Measurements from ENCODE around the gene DDX42.
"Not testable (repeated sequence)": the region's sequence is repeated elsewhere in the genome, so short reads cannot be mapped to it uniquely, and the experiment has no call there.

The DDX42 gene

GRCh38 chr17:63780928-63781327 lies 7.0 kb downstream of the DDX42 start:
- DNase-seq (ENCODE audit: low read depth), result no peak

DNA sequence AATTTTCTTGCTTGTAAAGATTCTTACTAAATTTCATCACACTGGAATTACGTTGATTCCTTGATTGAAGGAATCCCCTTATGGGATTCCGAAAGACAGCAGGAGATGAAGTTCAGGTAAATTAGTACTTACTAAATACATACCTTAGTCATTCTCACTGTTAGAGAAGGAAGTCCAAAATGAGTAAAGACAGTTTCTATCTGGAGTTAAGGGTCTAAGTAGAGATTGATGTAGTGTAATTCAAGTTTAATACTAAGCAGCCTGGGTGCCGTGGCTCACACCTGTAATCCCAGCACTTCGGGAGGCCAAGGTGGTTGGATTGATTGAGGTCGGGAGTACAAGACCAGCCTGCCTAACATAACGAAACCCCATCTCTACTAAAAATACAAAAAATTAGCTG lies 9.6 kb downstream of the DDX42 start:
- DNase-seq (ENCODE audit: low read depth), result no peak

DNA sequence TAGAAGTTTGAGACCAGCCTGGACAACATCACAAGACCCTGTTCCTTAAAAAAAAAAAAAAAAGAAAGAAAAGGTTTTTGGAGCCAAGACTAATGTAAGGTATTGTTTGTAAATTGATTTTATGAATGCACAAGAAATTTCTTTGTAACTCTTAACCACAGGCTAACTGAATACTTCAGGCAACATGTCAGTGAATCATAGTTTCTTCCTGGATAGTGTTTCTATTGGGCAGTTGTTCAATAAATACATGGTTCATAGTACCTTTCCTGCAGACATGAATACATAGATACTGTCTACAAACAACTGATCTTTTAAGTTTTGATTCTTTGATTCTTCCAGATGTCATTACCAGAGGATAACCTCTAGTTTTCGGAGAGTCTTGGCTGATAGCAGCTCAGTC lies 11.6 kb downstream of the DDX42 start:
- DNase-seq (ENCODE audit: low read depth), result no peak

DNA sequence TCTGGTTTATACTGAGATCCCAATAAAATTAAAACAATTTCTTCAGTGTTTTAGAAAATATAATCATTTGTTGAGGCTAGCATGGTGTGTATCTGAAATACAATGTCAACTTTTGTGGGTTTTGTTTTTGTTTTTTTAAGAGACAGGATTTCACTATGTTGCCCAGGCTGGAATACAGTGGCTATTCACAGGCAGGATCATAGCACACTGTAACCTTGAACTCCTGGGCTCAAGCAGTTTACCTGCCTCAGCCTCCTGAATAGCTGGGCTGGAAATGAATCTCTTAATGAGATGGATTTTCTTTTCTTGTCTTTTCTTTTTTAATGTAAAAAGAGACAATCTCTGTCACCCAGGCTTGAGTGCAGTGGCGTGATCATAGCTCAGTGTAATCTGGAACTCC lies 12.1 kb downstream of the DDX42 start:
- no peak for DNase-seq (ENCODE audit: low read depth)

DNA sequence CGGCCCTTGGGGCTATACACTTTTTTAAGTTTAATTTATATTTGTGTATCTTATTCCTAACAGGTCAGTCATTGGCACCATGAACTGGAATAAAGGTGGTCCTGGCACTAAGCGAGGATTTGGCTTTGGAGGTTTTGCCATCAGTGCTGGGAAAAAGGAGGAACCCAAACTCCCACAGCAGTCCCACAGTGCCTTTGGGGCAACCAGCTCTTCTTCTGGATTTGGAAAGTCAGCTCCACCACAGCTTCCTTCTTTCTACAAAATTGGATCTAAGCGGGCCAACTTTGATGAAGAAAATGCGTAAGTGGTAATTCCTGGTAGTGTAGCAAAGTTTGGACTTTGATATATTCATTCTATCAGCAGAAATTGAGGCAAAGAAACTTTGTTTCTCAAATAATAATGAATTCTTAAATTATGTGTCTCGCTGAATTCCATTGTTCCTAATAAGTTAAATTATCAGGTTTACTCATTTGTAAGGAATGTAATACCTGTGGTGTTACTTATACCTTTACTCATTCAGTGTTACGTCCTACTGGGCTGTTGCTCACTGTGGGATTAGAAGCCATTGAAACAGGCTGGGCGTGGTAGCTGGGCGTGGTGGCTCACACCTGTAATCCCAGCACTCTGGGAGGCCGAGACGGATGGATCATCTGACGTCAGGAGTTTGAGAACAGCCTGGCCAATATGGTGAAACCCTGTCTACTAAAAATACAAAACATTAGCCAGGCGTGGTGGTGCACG lies 13.2 kb downstream of the DDX42 start:
- no peak for DNase-seq (ENCODE audit: low read depth)

GRCh38 chr17:63790057-63790456 lies 16.1 kb downstream of the DDX42 start:
- no peak for DNase-seq (ENCODE audit: low read depth)

GRCh38 chr17:63792055-63792729 lies 18.2 kb downstream of the DDX42 start:
- DNase-seq (ENCODE audit: low read depth), result no peak

- DNase-seq (ENCODE audit: low read depth), result not testable (repeated sequence)
These were observed 22.4 kb downstream of the DDX42 start for GRCh38 chr17:63796375-63796774.

DNA sequence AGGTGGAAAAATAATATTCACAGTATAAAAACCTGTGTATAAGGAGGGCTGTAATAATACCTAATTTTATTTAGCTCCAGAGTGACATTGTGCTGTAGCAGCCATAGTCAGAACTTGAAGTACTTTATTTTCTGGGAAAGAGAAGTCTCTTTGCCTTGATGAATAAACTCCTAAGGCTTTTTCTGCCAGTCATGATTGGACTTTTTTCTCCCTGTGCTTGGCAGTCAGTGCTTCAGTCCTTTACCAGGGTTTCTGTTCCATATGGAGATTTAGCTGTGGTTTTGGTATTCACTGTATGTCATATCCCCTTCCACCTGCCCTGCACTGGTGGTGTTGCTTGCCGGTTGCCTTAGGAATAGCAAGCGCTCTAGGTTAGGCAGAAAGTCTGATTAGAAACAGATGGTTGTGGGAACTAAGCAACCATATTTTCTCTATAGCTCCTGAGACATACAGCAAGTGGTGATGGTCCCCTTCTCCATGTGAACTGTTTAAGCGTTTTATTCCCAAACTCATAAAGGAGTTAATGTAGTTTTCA lies 24.7 kb downstream of the DDX42 start:
- no peak for DNase-seq (ENCODE audit: low read depth)

GRCh38 chr17:63800783-63801182 lies 26.8 kb downstream of the DDX42 start:
- DNase-seq (ENCODE audit: low read depth), result no peak

GRCh38 chr17:63804328-63804727 lies 30.4 kb downstream of the DDX42 start:
- DNase-seq (ENCODE audit: low read depth), result no peak

- no peak for DNase-seq (ENCODE audit: low read depth)
These were observed 31.6 kb downstream of the DDX42 start for GRCh38 chr17:63805591-63805990.

DNA sequence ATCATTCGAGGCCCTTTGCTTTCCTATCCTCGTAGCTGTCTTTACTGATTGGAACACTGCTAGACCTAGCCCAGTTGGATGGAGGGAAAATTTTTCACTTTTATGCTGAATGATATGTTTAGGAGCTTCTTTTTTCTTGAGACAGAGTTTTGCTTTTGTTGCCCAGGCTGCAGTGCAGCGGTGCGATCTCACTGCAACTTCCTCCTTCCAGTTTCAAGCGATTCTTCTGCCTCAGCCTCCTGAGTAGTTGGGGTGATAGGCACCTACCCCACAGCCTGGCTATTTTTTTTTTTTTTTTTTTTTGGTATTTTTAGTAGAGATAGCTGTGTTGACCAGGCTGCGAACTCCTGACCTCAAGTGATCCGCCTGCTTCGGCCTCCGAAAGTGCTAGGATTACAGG lies 36.0 kb downstream of the DDX42 start:
- no peak for DNase-seq (ENCODE audit: low read depth)

DNA sequence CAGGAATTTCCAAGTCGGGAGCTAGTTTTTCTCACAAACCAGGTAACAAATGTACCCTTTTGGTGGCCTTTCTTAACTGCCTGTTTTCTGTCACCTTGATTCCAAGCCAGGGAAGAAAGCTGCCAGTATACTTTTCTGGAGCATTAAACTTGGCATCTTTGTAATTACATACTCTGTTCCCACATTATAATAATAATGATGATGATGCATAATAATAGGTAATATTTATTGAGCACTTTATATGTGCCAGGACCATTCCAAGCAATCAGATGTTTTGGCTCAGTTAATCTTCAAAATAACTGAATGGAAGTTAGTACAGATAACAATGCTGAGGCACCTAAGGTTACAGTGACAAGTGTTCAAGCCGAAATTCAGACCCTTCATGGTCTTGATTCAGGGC lies 42.2 kb downstream of the DDX42 start:
- DNase-seq (ENCODE audit: low read depth), result no peak

- no peak for DNase-seq (ENCODE audit: low read depth)
These were observed 42.7 kb downstream of the DDX42 start for GRCh38 chr17:63816669-63817068.

- DNase-seq (ENCODE audit: low read depth), result no peak
These were observed 43.9 kb downstream of the DDX42 start for GRCh38 chr17:63817736-63818385.

DNA sequence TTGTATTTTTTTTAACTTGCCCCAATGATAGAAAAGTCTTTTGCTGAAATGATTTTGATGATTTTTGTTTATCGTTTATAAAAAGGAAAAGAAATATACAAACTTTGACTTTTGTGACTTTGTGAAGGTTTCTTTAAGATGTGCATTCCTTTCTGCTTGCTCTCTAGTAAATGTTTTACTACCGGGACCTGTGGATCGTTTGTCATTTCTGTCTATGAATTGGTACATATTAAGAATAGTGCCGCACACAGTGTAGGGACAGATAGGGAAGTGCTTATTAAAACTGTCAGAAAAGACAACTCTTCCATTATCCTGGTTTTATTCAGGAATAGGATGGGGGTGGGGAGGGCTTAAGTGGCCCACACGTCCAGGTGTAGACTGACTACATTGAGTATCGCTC lies 45.2 kb downstream of the DDX42 start:
- DNase-seq (ENCODE audit: low read depth), result no peak

DNA sequence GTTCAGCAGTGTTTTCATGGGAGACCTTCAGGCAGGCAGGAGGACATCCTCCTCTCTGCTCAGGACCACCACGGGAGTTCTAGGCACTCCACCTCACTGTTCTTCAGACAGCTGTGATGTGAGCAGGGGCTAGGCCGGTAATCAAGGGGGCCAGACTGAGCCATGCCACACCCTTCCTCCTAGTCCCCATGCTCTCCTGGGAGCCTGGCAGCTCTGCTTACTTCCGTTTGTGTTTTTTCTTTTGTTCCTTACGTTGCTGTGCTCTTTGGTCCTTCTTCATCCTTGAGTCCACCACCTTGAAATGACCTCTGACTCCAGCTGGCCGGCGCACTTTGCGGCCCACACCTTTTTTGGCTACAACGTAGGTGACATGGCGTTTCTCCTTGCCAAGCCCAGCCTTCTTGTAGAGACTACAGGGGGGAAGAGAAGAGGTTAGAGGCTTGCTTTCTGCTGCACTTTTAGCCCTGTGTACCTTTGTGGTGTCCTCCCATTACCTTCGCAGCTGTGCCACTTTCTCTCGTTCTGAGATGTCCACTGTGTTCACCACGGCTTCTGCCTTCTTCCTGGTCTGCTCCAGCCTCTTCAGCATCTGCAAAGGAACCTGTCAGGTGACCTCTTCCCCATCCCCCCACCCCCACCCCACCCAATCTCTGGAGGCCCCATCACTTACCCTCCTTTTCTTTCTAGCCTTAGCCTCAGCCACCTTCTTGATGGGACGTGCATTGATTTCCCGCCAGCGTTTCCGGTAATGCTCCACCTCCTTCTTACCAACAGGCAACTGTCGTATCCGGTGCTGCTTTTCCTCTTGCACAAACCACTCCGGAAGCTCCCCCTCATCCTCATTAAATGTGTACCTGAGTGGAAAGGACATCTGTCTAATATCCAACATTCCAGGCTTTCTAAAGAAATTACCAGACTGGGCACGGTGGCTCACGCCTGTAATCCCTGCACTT lies 45.9 kb downstream of the DDX42 start:
- no peak for DNase-seq (ENCODE audit: low read depth)

DNA sequence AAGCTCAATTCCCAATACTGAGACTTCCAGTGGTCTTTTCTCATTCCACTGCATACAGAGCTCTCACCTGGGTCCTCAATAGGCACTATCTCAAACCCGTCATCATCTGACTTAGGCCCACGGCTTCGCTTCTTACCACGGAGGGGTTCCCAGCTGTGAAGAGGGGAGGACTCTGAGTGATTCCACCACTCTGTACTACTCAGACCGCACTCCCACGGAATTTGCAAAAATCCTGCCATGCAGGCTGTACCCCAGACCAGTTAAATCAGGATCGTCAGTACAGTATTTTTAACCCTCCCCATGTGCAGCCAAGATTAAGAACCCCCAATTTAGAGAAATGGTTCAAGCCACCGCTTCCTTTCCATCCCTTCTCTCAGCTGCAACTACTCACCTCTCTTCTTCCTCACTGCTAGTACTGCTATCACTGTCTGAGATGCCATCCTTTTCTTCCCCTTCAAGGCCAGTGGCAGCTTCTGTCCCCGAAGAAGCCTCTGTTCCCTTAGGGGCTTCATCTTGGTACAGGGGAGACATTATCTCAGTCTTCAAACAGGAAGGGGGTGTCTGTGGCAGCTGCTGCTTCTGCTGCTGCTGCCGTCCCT lies 47.1 kb downstream of the DDX42 start:
- DNase-seq (ENCODE audit: low read depth), result no peak

DNA sequence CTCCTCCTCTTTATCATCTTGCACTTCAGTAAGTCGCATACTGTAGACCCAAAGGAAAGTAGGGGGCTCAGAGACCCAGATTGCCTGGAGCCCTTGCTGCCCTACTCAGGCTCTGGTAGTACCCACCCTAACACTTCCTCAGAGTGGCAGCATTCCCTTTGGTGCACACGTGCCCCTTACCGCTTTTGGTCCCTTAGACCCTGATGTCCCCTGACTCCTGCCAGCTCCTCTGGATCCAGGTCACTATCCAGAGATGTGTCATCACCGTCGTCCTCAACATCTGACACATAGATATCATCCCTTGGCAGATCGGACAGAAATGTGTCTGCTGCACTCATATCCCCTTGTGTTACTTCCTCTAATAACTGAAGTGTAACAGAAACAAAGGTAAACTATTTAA lies 47.8 kb downstream of the DDX42 start:
- no peak for DNase-seq (ENCODE audit: low read depth)

DNA sequence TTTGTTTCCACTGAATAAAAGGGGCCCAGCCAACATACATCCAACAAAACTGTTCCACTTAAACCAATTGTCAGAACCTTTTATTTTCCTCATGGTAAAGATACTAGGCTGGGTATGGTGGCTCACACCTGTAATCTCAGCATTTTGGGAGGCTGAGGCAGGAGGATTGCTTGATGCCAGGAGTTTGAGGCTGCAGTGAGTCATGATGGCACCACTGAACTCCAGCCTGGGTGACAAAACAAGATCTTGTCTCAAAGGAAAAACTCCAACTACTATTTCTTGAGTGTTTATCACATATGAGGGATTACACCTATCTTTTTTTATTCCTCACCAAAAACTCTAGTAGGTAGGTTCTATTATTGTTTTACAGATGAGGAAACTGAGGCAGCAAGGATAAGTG lies 48.6 kb downstream of the DDX42 start:
- DNase-seq (ENCODE audit: low read depth), result no peak
